HEK293T (cell line): ENCODE results near the gene CAVIN1.
"Not testable (repeated sequence)": the region's sequence is repeated elsewhere in the genome, so short reads cannot be mapped to it uniquely, and the experiment has no call there.

Experiments
- CTCF ChIA-PET: fragments of 350-600 bp; formaldehyde crosslinking; extraction: SDS; loops from one replicate; lab custom pipeline; 2021; ENCODE audit warnings: antibody characterized with exemption, inconsistent platforms; lab: Yijun Ruan, JAX
- POLR2A ChIA-PET: fragments of 350-600 bp; formaldehyde crosslinking; extraction: SDS; loops from one replicate; lab custom pipeline; 2020; ENCODE audit warnings: antibody characterized with exemption, inconsistent platforms; lab: Yijun Ruan, JAX
- DNase-seq: peaks from one replicate; pipeline ENCODE4 v3.0.0; 2012; ENCODE audit warnings: mixed read lengths; ENCODE audit errors: extremely low spot score
- ARNT ChIP-seq: fragments of 450-650 bp; IDR thresholded peaks from 2 replicates; pipeline ENCODE4 v1.6.1; 2017; ENCODE audit warnings: mild to moderate bottlenecking
- BHLHE40 ChIP-seq: fragments of 450-650 bp; IDR thresholded peaks from 2 replicates; pipeline ENCODE4 v1.6.1; 2016; ENCODE audit warnings: mild to moderate bottlenecking, moderate library complexity, borderline replicate concordance
- CTBP1 ChIP-seq: fragments of 450-650 bp; IDR thresholded peaks from 2 replicates; pipeline ENCODE4 v1.6.1; 2016; ENCODE audit warnings: borderline replicate concordance
- ELF4 ChIP-seq: fragments of 450-650 bp; IDR thresholded peaks from 2 replicates; pipeline ENCODE4 v1.6.1; 2017; ENCODE audit warnings: antibody characterized with exemption
- FOXA1 ChIP-seq: fragments of 450-650 bp; IDR thresholded peaks from 2 replicates; pipeline ENCODE4 v1.6.1; 2016; ENCODE audit warnings: mild to moderate bottlenecking
- FOXK2 ChIP-seq: fragments of 450-650 bp; IDR thresholded peaks from 2 replicates; pipeline ENCODE4 v1.6.1; 2016; ENCODE audit warnings: mild to moderate bottlenecking
- FOXM1 ChIP-seq: fragments of 450-650 bp; IDR thresholded peaks from 2 replicates; pipeline ENCODE4 v1.6.1; 2017; ENCODE audit warnings: mild to moderate bottlenecking, borderline replicate concordance
- HDGF ChIP-seq: fragments of 450-650 bp; IDR thresholded peaks from 2 replicates; pipeline ENCODE4 v1.6.1; 2017; ENCODE audit warnings: antibody characterized with exemption, borderline replicate concordance
- L3MBTL2 ChIP-seq: fragments of 450-650 bp; conservative IDR thresholded peaks from 2 replicates; pipeline ENCODE4 v1.6.1; 2016; ENCODE audit warnings: mild to moderate bottlenecking
- LEF1 ChIP-seq: fragments of 450-650 bp; IDR thresholded peaks from 2 replicates; pipeline ENCODE4 v1.6.1; 2017; ENCODE audit warnings: mild to moderate bottlenecking, borderline replicate concordance
- NFRKB ChIP-seq: fragments of 450-650 bp; IDR thresholded peaks from 2 replicates; pipeline ENCODE4 v1.6.1; 2016; ENCODE audit warnings: mild to moderate bottlenecking, moderate library complexity
- SP1 ChIP-seq: fragments of 450-650 bp; IDR thresholded peaks from 2 replicates; pipeline ENCODE4 v1.6.1; 2017
- SUZ12 ChIP-seq: fragments of 450-650 bp; IDR thresholded peaks from 2 replicates; pipeline ENCODE4 v1.6.1; 2016; ENCODE audit warnings: mild to moderate bottlenecking
- TARDBP ChIP-seq: fragments of 450-650 bp; IDR thresholded peaks from 2 replicates; pipeline ENCODE4 v1.6.1; 2016
- ZNF384 ChIP-seq: fragments of 450-650 bp; IDR thresholded peaks from 2 replicates; pipeline ENCODE4 v1.6.1; 2016
- TF ChIP-seq, protein P1 (sequence below): fragments of 450-650 bp; IDR thresholded peaks from 2 replicates; pipeline ENCODE4 v1.6.1; 2016

Gene CAVIN1

DNA sequence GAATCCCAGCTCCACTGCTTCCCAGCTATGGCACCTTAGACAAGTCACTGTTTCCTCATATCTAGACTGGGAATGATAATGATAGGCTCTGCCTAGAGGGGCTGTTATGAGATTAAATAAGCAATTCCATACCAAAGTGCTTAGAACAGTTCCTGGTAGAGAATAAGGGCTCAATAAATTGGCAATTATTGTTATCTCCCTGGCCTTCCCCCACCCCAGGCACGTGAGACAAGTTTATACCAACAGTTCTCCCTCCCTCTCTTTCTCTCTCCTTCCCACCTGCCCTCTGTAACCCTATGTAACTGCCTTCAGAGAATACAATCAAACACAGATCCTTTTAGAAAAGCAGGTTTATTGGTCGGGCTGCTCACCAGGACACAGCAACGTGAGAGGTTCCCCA lies 20.9 kb downstream of the CAVIN1 start:
- ChIA-PET CTCF (interaction anchor here (1.1 to 2.6 kb wide), 6 partner anchors 9 to 87 kb away, joined by 3 to 34 read pairs (median 6); no protein-coding TSS in a partner anchor), POLR2A (interaction anchor here (2.1 kb wide), 1 partner anchor 13 kb away, joined by 11 read pairs; the partner anchor contains the start of gene STAT3)

DNA sequence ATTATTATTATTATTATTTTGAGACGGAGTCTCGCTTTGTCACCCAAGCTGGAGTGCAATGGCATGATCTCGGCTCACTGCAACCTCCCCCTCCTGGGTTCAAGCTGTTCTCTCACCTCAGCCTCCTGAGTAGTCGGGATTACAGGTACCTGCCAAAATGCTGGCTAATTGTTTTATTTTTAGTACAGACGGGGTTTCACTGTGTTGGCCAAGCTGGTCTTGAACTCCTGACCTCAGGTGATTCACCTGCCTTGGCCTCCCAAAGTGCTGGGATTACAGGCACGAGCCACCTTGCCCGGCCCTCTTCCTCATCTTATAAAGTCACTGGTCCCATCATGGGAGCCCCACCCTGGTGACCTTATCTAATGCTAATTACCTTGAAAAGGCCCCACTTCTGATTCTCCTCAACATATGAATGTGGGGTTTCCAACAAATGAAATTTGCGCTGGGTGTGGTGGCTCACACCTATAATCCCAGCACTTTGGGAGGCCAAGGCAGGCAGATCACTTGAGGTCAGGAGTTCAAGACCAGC lies 22.1 kb downstream of the CAVIN1 start:
- CTCF ChIA-PET, POLR2A ChIA-PET, DNase-seq: not testable (repeated sequence)

More for the DNA sequence above, 20.9 kb downstream of the CAVIN1 start:
- no peak for DNase-seq
- TF ChIP-seq, protein P1, sequence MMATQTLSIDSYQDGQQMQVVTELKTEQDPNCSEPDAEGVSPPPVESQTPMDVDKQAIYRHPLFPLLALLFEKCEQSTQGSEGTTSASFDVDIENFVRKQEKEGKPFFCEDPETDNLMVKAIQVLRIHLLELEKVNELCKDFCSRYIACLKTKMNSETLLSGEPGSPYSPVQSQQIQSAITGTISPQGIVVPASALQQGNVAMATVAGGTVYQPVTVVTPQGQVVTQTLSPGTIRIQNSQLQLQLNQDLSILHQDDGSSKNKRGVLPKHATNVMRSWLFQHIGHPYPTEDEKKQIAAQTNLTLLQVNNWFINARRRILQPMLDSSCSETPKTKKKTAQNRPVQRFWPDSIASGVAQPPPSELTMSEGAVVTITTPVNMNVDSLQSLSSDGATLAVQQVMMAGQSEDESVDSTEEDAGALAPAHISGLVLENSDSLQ, result no peak
- no peak for TF ChIP-seq FOXM1

DNA sequence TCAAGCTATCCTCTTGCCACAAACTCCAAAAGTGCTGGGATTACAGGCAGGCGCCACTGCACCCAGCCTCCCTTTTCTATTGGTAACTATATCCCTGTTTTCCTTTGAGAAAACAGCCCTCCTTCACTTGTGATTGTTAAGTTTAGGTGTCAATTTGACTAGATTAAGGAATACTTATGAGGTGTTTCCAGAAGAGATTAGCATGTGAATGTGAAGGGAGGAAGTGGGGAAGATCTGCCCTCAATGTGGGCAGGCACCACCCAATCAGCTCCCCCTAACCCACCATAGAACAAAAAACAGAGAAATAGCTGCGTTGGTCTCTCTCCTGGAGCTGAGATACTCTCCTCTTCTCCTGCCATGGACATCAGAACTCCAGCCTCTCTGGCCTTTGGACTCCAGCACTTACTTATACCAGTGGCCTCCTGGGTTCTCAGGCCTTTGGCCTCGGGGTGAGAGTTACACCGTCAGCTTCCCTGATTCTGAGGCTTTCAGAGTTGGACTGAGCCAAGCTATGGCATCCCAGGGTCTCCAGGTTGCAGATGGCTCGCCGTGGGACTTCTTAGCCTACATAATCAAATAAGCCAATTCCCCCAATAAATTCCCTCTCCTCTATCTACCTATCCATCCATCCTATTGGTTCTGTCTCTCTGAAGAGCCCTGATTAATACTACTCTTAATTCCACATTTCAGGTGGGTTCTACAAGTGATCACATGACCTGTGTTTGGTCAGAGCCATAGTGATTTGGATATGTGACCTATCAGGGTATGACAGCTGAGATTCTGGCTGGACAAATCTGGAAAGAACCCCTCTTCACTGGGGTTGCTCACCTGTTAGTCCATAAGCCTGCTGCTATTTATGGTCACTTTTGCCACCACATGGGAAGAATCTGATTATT lies 22.9 kb downstream of the CAVIN1 start:
- no peak for DNase-seq
- TF ChIP-seq L3MBTL2, result no peak
- no peak for TF ChIP-seq ELF4
- TF ChIP-seq HDGF, result no peak
- TF ChIP-seq FOXA1, result no peak
- TF ChIP-seq LEF1, result no peak
- TF ChIP-seq SUZ12, result no peak
- ChIA-PET CTCF (no interaction called here), POLR2A (interaction anchor here (2.5 kb wide), 1 partner anchor 12 kb away, joined by 9 read pairs; the partner anchor contains the start of gene STAT3)

DNA sequence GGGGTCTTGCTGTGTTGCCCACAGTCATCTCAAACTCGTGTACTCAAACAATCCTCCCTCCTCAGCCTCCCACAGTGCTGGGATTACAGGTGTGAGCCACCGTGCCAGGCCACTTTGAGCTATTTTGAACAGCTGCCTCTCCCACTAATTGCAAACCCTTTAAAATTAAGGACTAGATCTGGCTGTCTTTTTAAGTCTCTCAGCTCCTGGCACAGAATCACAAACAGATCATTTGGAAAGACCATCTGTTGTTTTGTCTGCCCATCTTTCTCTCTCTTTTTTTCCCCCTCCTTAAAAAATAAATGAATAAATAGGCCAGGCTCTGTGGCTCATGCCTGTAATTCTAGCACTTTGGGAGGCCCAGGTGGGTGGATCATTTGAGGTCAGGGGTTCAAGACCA lies 23.9 kb downstream of the CAVIN1 start:
- no peak for DNase-seq
- TF ChIP-seq ARNT (no peak), ELF4 (no peak), BHLHE40 (no peak), CTBP1 (no peak), L3MBTL2 (no peak), FOXA1 (no peak), SP1 (no peak)
- ChIA-PET CTCF (interaction anchor here (1.6 kb wide), 1 partner anchor 177 kb away, joined by 4 read pairs; no protein-coding TSS in a partner anchor), POLR2A (interaction anchor here (1.0 to 2.5 kb wide), 3 partner anchors 9 to 11 kb away, joined by 3 to 9 read pairs (median 4); partner anchors contain the start of gene STAT3)

DNA sequence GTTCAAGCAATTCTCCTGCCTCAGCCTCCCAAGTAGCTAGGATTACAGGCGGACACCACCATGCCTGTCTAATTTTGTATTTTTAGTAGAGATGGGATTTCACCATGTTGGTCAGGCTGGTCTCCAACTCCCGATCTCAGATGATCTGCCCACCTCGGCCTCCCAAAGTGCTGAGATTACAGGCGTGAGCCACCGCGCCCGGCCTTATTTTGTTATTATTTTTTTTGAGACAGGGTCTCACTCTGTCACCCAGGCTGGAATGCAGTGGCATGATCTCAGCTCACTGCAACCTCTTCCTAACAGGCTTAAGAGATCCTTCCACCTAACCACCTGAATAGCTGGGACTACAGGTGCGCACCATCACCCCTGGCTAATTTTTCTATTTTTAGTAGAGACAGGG lies 27.5 kb downstream of the CAVIN1 start:
- DNase-seq, POLR2A ChIA-PET: not testable (repeated sequence)
- CTCF ChIA-PET, result interaction anchor here (1.2 kb wide), 1 partner anchor 11 kb away, joined by 3 read pairs; no protein-coding TSS in a partner anchor

DNA sequence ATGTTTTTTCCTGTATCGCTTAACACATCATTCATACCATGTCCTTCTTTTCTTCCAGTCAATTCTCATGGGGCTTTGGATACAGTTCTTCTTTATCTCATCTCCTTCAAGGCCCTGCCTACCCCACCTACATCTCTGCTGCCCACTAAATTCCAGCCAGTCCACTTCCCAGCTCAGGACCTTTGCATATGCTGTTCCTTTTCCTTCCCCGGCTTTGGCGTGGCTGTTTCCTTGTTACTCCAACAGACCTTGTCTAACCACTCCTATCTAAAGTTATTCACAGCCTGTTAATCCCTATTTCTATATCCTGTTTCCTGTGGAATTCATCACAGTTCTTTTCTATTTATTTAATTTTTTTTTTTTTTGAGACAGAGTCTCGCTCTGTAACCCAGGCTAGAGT lies 28.2 kb downstream of the CAVIN1 start:
- POLR2A ChIA-PET, result no interaction called here
- DNase-seq, result no peak
- TF ChIP-seq BHLHE40, result no peak
- TF ChIP-seq CTBP1, result no peak
- TF ChIP-seq LEF1, result no peak
- TF ChIP-seq ELF4, result no peak
- TF ChIP-seq SP1, result no peak
- TF ChIP-seq, protein P1, result no peak
- no peak for TF ChIP-seq ZNF384
- no peak for TF ChIP-seq TARDBP
- no peak for TF ChIP-seq HDGF
- TF ChIP-seq ARNT, result no peak
- TF ChIP-seq FOXK2, result no peak
- no peak for TF ChIP-seq NFRKB
- no peak for TF ChIP-seq SUZ12
- TF ChIP-seq FOXA1, result no peak
- no peak for TF ChIP-seq FOXM1
- no peak for TF ChIP-seq L3MBTL2
- CTCF ChIA-PET, result interaction anchor here (1.4 kb wide), 1 partner anchor 11 kb away, joined by 3 read pairs; no protein-coding TSS in a partner anchor

DNA sequence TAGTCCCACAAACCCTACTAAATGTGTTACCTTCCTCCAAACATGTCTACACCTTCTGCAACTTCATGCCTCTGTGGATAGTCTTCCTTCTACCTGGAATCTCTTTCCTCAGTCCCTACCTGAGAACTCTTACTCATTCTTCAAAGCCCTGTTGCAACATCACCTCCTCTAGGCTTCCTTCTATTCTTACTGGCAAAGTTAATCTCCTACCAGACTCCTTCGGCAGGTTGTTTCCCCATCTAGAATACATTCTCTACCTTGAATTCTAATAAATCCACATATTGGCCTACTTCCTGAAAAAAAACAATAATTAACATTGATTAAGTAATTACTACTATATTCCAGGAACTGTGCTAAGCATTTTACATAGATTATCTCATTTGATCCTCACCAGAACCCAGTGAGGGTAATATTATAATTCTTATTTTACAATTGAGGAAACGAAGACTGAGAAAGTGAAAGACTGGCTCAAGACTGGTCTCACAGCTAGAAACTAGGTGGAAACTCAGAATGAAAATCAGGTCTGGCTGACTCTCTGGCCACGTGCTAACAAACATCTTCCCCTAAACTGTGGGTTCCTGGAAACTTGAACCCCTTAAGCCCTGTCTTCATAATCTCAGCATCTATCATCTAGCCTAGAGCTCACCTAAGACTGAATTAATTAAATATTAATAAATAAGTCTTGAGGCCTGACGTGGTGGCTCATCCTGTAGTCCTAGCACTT lies 30.2 kb downstream of the CAVIN1 start:
- POLR2A ChIA-PET, result no interaction called here
- CTCF ChIA-PET, result interaction anchor here (1.4 kb wide), 2 partner anchors 10 to 71 kb away, joined by 4 read pairs; no protein-coding TSS in a partner anchor
- no peak for DNase-seq
- no peak for TF ChIP-seq FOXM1

DNA sequence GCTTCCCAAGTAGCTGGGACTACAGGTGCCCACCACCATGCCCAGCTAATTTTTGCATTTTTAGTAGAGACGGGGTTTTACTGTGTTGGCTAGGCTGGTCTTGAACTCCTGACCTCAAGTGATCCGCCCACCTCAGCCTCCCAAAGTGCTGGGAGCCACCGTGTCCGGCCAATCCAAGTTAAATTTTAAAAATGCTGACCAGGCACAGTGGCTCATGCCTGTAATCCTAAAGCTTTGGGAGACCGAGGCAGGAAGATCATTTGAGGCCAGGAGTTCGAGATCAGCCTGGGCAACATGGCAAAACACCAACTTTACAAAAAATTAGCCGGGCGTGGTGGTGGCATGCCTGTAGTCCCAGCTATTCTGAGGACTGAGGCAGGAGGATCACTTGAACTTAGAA lies 31.6 kb downstream of the CAVIN1 start:
- DNase-seq, POLR2A ChIA-PET: not testable (repeated sequence)
- CTCF ChIA-PET, result interaction anchor here (1.4 kb wide), 1 partner anchor 69 kb away, joined by 4 read pairs; no protein-coding TSS in a partner anchor
